GM23338 (cell line): ENCODE data around the gene CNTNAP5. TPM values are rescaled to one million over a fixed set of nuclear protein-coding genes. Genes with fewer than 3 reads are reported as not detected.

Experiments used
- ATAC-seq: fragments of 200-7000 bp; cut with Tn5 transposase; 3 replicates; pipeline ENCODE4 v1.9.1; 2020
- DNase-seq: peaks from one replicate; pipeline ENCODE4 v3.0.0-alpha.2; 2015; ENCODE audit warnings: low spot score
- H2AFZ ChIP-seq: fragments of 200-600 bp; sonication (generic); 2 replicates; pipeline ENCODE4 v1.8.0; 2016; ENCODE audit warnings: antibody characterized with exemption, mild to moderate bottlenecking, moderate library complexity
- H3F3A ChIP-seq: fragments of 200-600 bp; sonication (generic); replicated peaks from 2 replicates; pipeline ENCODE4 v1.8.0; 2017; ENCODE audit warnings: antibody characterized with exemption, mixed run types, low read depth
- H3K27ac ChIP-seq: fragments of 200-600 bp; sonication (generic); 2 replicates; pipeline ENCODE4 v1.6.1; 2016; ENCODE audit warnings: low read depth
- H3K27me3 ChIP-seq: fragments of 200-600 bp; sonication (generic); 2 replicates; pipeline ENCODE4 v1.8.0; 2016; ENCODE audit warnings: mild to moderate bottlenecking, mixed run types, moderate library complexity; ENCODE audit not compliant: insufficient read depth
- H3K36me3 ChIP-seq: fragments of 200-600 bp; sonication (generic); 2 replicates; pipeline ENCODE4 v1.8.0; 2016; ENCODE audit warnings: mild to moderate bottlenecking; ENCODE audit not compliant: insufficient read depth
- H3K4me1 ChIP-seq: fragments of 200-600 bp; sonication (generic); 2 replicates; pipeline ENCODE4 v1.8.0; 2016; ENCODE audit warnings: mild to moderate bottlenecking, moderate library complexity; ENCODE audit not compliant: insufficient read depth
- H3K4me2 ChIP-seq: fragments of 200-600 bp; sonication (generic); 2 replicates; pipeline ENCODE4 v1.7.1; 2017; ENCODE audit warnings: mixed run types
- H3K4me3 ChIP-seq: fragments of 200-600 bp; sonication (generic); 2 replicates; pipeline ENCODE4 v1.6.1; 2016; ENCODE audit warnings: mixed run types
- H3K79me2 ChIP-seq: fragments of 200-600 bp; sonication (generic); replicated peaks from 2 replicates; pipeline ENCODE4 v1.8.0; 2017; ENCODE audit warnings: mild to moderate bottlenecking; ENCODE audit not compliant: insufficient read depth
- H3K9me2 ChIP-seq: fragments of 200-600 bp; sonication (generic); 2 replicates; pipeline ENCODE4 v1.8.0; 2017; ENCODE audit not compliant: insufficient read depth
- H4K20me1 ChIP-seq: fragments of 200-600 bp; sonication (generic); replicated peaks from 2 replicates; pipeline ENCODE4 v1.8.0; 2017; ENCODE audit warnings: mild to moderate bottlenecking; ENCODE audit not compliant: insufficient read depth
- H3K27ac Mint-ChIP-seq: 2 replicates; pipeline ENCODE4 v1.8.0; 2020; ENCODE audit warnings: inconsistent platforms, mild to moderate bottlenecking, moderate library complexity, mixed read lengths
- H3K27me3 Mint-ChIP-seq: 3 replicates; pipeline ENCODE4 v1.8.0; 2022; ENCODE audit warnings: low read depth, mild to moderate bottlenecking, moderate library complexity, mixed read lengths, inconsistent platforms; ENCODE audit not compliant: insufficient read depth, poor library complexity
- H3K36me3 Mint-ChIP-seq: 3 replicates; pipeline ENCODE4 v1.8.0; 2021; ENCODE audit warnings: low read depth, mild to moderate bottlenecking, inconsistent platforms, moderate library complexity, mixed read lengths
- H3K4me1 Mint-ChIP-seq: 3 replicates; pipeline ENCODE4 v1.8.0; 2020; ENCODE audit warnings: mild to moderate bottlenecking, inconsistent platforms, mixed read lengths
- H3K4me3 Mint-ChIP-seq: 3 replicates; pipeline ENCODE4 v1.8.0; 2021; ENCODE audit warnings: moderate library complexity, mild to moderate bottlenecking, inconsistent platforms, mixed read lengths
- H3K9me3 Mint-ChIP-seq: 3 replicates; pipeline ENCODE4 v1.8.0; 2020; ENCODE audit warnings: moderate library complexity, mild to moderate bottlenecking, inconsistent platforms, mixed read lengths
- CREB1 ChIP-seq: fragments of 250-450 bp; sonication (Bioruptor Pico); IDR thresholded peaks from 2 replicates; pipeline ENCODE4 v1.5.0; 2020; ENCODE audit warnings: low read depth, mild to moderate bottlenecking, moderate library complexity
- CTCF ChIP-seq, 2 experiments: fragments of 200-600 bp in 1 of 2; sonication (generic) in 1 of 2; conservative IDR thresholded peaks; 2 replicates each; pipeline versions ENCODE4 v1.5.1 to v1.6.1; 2016 to 2017; ENCODE audit warnings: antibody characterized with exemption in 2 of 2, low read depth in 2 of 2, mild to moderate bottlenecking in 2 of 2, moderate library complexity in 1 of 2
- ETS1 ChIP-seq: IDR thresholded peaks from 2 replicates; pipeline ENCODE4 v1.6.1; 2016; ENCODE audit warnings: antibody characterized with exemption
- EZH2 ChIP-seq: fragments of 200-600 bp; sonication (generic); IDR thresholded peaks from one replicate; pipeline ENCODE4 v1.8.0; 2017; ENCODE audit warnings: antibody characterized with exemption, mild to moderate bottlenecking, low read depth; ENCODE audit not compliant: unreplicated experiment
- EZH2phosphoT487 ChIP-seq: fragments of 200-600 bp; sonication (generic); IDR thresholded peaks from one replicate; pipeline ENCODE4 v1.8.1; 2018; ENCODE audit warnings: antibody characterized with exemption; ENCODE audit not compliant: unreplicated experiment
- JUNB ChIP-seq: IDR thresholded peaks from one replicate; pipeline ENCODE4 v1.6.1; 2016; ENCODE audit warnings: antibody characterized with exemption; ENCODE audit not compliant: unreplicated experiment
- NANOG ChIP-seq: IDR thresholded peaks from 2 replicates; pipeline ENCODE4 v1.6.1; 2016; ENCODE audit warnings: antibody characterized with exemption, borderline replicate concordance
- POLR2AphosphoS5 ChIP-seq: IDR thresholded peaks from 2 replicates; pipeline ENCODE4 v1.6.1; 2016; ENCODE audit warnings: antibody characterized with exemption, low read depth
- STAT1 ChIP-seq: IDR thresholded peaks from one replicate; pipeline ENCODE4 v1.6.1; 2016; ENCODE audit warnings: antibody characterized with exemption; ENCODE audit not compliant: unreplicated experiment
- ZNF114 ChIP-seq: fragments of 250-450 bp; sonication (Bioruptor Pico); IDR thresholded peaks from 2 replicates; pipeline ENCODE4 v1.5.0; 2020; ENCODE audit warnings: mild to moderate bottlenecking, moderate library complexity
- ZNF331 ChIP-seq: fragments of 250-450 bp; sonication (Bioruptor Pico); IDR thresholded peaks from 2 replicates; pipeline ENCODE4 v1.5.0; 2020; ENCODE audit warnings: low read depth, mild to moderate bottlenecking, moderate library complexity
- ZNF462 ChIP-seq: fragments of 250-450 bp; sonication (Bioruptor Pico); IDR thresholded peaks from 2 replicates; pipeline ENCODE4 v1.5.0; 2020; ENCODE audit warnings: mild to moderate bottlenecking, moderate library complexity
- polyA plus RNA-seq: library from polyadenylated mRNA; unstranded; fragments of >200 nt; fragmentation: Nextera tagmentation; extraction: Ambion mirVana; gene quantifications from 2 replicates; pipeline ENCODE4 v1.2.1, GENCODE V29; 2016
- total RNA-seq: library from RNA; depleted of rRNA; stranded (reverse); fragments of >200 nt; shearing (Covaris generic); gene quantifications from 2 replicates; pipeline ENCODE4 v1.2.3, GENCODE V29; 2014
- TF ChIP-seq, protein P1 (sequence below): IDR thresholded peaks from one replicate; pipeline ENCODE4 v1.6.1; 2018; ENCODE audit warnings: antibody characterized with exemption; ENCODE audit not compliant: unreplicated experiment

Gene CNTNAP5
- total and polyA plus RNA-seq, 2 experiments from 2014 or later = 0.49 to 0.50 TPM

DNA sequence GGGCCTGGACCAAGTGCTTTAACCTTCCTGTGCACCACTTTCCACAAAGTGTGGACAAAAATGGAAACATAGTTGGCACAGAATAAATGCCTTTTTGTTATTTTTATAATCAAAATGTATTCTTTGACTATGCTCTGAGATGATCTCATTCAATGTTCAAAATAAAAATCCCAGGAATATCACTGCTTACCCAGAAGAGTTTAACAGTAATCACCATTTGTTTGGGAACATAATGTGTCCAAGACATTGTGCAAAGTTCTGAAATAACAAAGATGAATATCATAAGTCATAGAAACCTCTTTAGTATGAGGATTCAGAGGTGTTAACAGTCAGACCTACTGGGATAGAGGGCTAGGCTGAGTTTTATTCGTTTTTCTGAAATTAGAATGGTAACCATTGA, 668.1 kb downstream of the CNTNAP5 start:
- H3K27ac ChIP-seq = no peak overlapping the region
- H3K4me3 Mint-ChIP-seq = no peak overlapping the region
- H3K4me1 ChIP-seq = no peaks in the 10 kb centered on the region
- no peaks in the 10 kb centered on the region for H3K4me1 Mint-ChIP-seq
- no peak for TF ChIP-seq CREB1 (CRISPR knock-in tag)
- no peak for TF ChIP-seq ETS1
- no peak for TF ChIP-seq EZH2phosphoT487
- TF ChIP-seq ZNF462 = no peak
- no peak for TF ChIP-seq EZH2
- TF ChIP-seq JUNB = no peak
- TF ChIP-seq NANOG = no peak
- TF ChIP-seq POLR2AphosphoS5 = no peak
- no peak for TF ChIP-seq CTCF (conservative IDR thresholded peaks at IDR 0.05; ENCODE audit: low read depth in 2 of 2)
- TF ChIP-seq STAT1 = no peak
- no peak for TF ChIP-seq ZNF331
- TF ChIP-seq ZNF114 = no peak
- TF ChIP-seq, protein P1, sequence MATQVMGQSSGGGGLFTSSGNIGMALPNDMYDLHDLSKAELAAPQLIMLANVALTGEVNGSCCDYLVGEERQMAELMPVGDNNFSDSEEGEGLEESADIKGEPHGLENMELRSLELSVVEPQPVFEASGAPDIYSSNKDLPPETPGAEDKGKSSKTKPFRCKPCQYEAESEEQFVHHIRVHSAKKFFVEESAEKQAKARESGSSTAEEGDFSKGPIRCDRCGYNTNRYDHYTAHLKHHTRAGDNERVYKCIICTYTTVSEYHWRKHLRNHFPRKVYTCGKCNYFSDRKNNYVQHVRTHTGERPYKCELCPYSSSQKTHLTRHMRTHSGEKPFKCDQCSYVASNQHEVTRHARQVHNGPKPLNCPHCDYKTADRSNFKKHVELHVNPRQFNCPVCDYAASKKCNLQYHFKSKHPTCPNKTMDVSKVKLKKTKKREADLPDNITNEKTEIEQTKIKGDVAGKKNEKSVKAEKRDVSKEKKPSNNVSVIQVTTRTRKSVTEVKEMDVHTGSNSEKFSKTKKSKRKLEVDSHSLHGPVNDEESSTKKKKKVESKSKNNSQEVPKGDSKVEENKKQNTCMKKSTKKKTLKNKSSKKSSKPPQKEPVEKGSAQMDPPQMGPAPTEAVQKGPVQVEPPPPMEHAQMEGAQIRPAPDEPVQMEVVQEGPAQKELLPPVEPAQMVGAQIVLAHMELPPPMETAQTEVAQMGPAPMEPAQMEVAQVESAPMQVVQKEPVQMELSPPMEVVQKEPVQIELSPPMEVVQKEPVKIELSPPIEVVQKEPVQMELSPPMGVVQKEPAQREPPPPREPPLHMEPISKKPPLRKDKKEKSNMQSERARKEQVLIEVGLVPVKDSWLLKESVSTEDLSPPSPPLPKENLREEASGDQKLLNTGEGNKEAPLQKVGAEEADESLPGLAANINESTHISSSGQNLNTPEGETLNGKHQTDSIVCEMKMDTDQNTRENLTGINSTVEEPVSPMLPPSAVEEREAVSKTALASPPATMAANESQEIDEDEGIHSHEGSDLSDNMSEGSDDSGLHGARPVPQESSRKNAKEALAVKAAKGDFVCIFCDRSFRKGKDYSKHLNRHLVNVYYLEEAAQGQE = no peak
- ATAC-seq = no peak
- H3K27me3 Mint-ChIP-seq = no peaks in the 10 kb centered on the region
- H3K27me3 ChIP-seq = no peaks in the 10 kb centered on the region
- H2AFZ ChIP-seq = no peak overlapping the region
- H3K4me2 ChIP-seq = no peak overlapping the region
- H3F3A ChIP-seq = no peaks in the 10 kb centered on the region
- H3K79me2 ChIP-seq = no peaks in the 10 kb centered on the region
- no peak for DNase-seq
- H3K4me3 ChIP-seq = no peak overlapping the region
- no peaks in the 10 kb centered on the region for H3K36me3 ChIP-seq
- no peaks in the 10 kb centered on the region for H3K9me2 ChIP-seq
- no peaks in the 10 kb centered on the region for H4K20me1 ChIP-seq
- no peak overlapping the region for H3K27ac Mint-ChIP-seq
- H3K36me3 Mint-ChIP-seq = peaks cover 5% of the 10 kb centered on the region; the same call in 2 of the 3 replicates
- peaks cover 15% of the 10 kb centered on the region for H3K9me3 Mint-ChIP-seq
